ENCODE results near the gene THBS4. TPM values are rescaled to one million over a fixed set of nuclear protein-coding genes. Genes with fewer than 3 reads are reported as not detected.

The THBS4 gene
- 0.03 to 0.07 TPM (median 0.06 TPM) in 3 of 5 replicates, not detected in the others for total RNA-seq (2022; extraction: Qiagen RNA extraction)

DNA sequence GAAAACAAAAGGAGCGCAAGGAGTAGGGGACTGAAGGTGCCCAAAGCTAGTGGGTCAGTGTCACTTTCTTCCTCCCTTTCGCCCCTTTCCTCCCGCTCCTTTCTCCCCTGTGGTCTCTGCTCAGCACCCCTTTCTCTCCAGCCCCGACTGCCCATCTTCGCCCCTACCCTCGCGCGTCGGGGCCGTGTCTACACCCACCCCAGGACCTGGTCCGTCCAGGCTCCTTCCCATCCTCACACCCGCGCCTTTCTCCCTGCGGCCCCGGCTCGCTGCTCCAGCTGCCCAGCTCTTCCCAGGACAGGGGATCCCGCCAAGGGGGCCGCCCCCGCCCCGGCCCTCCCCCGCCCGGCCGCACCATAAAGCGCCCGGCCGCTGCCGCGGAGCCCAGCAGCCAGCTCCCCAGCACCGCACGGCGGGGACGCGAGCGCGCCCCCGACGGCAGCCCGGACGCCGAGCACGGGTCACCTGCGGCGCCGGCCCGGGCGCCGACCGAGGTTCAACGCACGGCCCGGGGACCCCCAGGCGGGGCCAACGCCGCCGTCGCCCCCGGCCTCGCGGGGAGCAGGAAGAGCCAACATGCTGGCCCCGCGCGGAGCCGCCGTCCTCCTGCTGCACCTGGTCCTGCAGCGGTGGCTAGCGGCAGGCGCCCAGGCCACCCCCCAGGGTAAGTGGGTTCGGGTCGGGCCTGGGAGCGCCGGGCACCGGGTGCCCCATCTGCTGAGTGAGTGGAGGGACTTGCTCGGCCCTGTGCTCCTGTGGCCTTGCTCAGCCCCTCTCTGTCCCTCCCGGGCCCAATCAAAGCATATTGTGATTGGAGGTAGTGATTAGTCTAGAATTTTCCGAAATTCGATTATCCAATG is at the start of gene THBS4:
Gene THBS4, plus strand, starts transcription at position 387 of the 860 bp plus-strand sequence. Its CDS starts 190 bp downstream, at position 577.

DNA sequence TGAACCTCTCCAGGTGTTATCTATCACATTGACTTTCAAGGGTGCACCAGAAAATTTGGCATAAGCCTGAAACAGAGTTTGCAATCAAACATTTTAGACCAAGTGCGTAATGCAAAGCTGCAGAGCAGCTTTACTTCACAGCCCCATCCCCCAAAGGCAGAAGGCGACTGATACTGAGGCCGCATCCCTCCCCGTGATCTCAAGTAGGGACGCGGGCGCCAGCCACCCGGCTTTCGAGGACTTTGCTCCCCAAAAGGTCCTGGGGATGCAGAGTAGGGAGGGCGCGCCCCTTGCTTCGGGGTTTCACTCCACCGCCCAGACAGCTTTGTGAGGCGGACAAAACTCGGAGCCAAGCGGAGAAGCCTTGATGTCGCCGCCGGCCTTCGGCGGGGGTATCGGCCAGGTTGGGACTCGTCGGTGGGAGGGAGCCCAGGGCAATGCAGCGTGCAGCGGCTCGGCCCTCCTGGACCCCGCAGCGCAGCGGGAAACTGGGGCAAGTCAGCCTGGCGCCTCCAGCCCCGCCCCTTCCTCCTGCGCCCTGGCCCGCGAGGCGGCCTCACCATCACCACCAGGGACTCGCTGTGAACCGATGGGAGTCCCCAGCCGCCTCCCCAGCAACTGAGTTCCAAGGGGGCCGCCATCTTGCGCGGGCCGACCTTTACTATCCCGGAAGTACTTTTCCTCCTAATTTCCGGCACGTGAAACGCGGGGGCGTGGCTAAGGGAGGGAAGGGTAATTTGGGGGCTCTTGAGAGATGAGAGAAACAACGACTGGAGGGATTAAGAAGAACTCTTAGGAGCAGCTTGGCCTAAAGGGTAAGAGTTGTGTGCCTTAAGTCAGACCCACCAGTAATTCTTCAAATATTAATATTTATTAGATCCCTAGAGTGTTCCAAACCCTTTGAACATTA is 44.3 kb upstream of the THBS4 start, which contains the start of gene MTX3:
Gene MTX3, minus strand, starts transcription at position 665 of the 910 bp plus-strand sequence. Its CDS starts 24 bp downstream, at position 641.

Other genes starting within 250 kb of the THBS4 start
- gene MTX3, start 44.1 kb upstream of the THBS4 start, total RNA-seq (2022; extraction: Qiagen RNA extraction): 4.6 to 6.7 TPM (median 5.3 TPM) in 5 replicates
- gene SERINC5, start 220.7 kb downstream of the THBS4 start, total RNA-seq (2022; extraction: Qiagen RNA extraction): 4.6 to 7.2 TPM (median 5.5 TPM) in 5 replicates

Measured in A549 treated with AZD2906 at 1 μM for 4 hours (cell line).